B cell (primary cell): Measurements from ENCODE around the gene SOHLH2.

Source experiments
- CTCF ChIP-seq: fragments of 200-600 bp; IDR thresholded peaks from one replicate; pipeline ENCODE4 v1.8.0; 2022; ENCODE audit warnings: antibody characterized with exemption, mild to moderate bottlenecking
- EZH2 ChIP-seq: IDR thresholded peaks from 2 replicates; pipeline ENCODE4 v1.6.1; 2012; ENCODE audit warnings: borderline replicate concordance, low read depth, mild to moderate bottlenecking, moderate library complexity, low read length; ENCODE audit not compliant: insufficient read depth, poor library complexity, severe bottlenecking

DNA sequence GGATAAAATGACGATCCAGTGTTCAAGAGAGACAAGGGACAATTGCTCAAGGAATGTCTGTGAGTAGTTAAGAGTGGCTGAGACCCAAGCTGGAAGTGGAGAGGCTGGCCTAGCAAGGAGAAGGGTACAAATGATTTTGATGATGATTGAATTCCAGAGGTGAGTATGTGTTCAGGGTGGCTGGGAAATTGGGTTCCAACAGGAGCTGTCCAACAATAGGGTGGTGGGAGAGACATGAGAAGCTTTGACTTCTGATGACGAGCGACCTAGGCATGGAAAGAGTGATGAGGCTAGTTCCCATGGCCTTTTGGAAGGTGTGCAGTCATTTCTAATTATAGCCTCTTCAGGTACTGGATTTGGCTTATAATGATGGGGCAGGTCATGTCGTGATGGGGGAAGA, 54.1 kb downstream of the SOHLH2 start:
- TF ChIP-seq CTCF: no peak
- TF ChIP-seq EZH2: no peak
